SU-DHL-6 (cell line): Measurements from ENCODE around the gene LKAAEAR1.

Experiments
- EZH2phosphoT487 ChIP-seq: fragments of 200-600 bp; sonication (generic), shearing (Covaris generic); conservative IDR thresholded peaks from 2 replicates; pipeline ENCODE4 v1.6.1; 2018; ENCODE audit warnings: mild to moderate bottlenecking, antibody characterized with exemption, low read length, moderate library complexity, mixed read lengths
- TF ChIP-seq, protein P1 (sequence below): fragments of 200-600 bp; sonication (generic); IDR thresholded peaks from one replicate; pipeline ENCODE4 v1.5.1; 2017; ENCODE audit warnings: antibody characterized with exemption, mild to moderate bottlenecking, low read length, moderate library complexity; ENCODE audit not compliant: insufficient read depth, poor library complexity, severe bottlenecking

DNA sequence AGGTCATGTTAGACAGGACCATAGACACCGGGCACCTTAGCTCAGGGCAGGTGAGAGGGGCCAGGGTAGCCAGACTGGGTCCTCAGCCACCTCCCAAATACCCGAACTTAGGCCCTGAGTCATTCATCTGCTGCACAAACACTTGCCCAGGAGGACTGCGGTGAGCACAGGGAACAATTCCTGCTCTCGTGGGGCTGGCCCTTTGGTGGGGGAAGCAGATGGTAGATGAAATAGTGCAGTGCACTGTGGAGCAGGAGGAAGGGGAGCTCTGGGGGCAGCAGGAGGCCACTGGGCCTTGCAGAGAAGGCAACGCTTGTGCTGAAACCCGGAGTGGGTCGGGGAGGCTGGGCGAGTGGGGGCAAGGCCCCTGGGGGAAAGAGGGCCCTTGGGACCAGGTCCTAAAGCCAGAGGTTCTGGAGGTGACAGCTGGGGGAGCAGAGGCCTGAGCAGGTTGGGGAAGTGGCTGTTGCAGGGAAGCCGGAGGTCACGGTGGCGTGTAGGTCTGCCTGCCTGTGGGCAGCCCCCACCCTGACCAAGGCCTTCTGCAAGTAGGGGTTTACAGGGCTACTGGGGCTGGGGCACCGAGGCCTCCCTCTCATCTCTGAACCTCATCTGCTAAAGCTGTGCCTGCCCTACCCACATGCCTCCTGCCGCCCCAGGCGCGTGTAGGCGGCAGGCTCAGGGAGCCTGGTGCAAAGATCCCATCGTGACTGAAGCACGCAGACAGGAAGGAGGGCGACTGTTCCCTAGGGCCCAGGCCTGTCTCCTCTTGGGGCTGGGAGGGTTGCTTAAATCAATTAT, 27.8 kb upstream of the LKAAEAR1 start:
- TF ChIP-seq, protein P1, sequence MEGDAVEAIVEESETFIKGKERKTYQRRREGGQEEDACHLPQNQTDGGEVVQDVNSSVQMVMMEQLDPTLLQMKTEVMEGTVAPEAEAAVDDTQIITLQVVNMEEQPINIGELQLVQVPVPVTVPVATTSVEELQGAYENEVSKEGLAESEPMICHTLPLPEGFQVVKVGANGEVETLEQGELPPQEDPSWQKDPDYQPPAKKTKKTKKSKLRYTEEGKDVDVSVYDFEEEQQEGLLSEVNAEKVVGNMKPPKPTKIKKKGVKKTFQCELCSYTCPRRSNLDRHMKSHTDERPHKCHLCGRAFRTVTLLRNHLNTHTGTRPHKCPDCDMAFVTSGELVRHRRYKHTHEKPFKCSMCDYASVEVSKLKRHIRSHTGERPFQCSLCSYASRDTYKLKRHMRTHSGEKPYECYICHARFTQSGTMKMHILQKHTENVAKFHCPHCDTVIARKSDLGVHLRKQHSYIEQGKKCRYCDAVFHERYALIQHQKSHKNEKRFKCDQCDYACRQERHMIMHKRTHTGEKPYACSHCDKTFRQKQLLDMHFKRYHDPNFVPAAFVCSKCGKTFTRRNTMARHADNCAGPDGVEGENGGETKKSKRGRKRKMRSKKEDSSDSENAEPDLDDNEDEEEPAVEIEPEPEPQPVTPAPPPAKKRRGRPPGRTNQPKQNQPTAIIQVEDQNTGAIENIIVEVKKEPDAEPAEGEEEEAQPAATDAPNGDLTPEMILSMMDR: no peak
- no peak for TF ChIP-seq EZH2phosphoT487
